IMR-90 (cell line): ENCODE measurements around the gene ADGRF5. TPM values are rescaled to one million over a fixed set of nuclear protein-coding genes. Genes with fewer than 3 reads are reported as not detected.

Source experiments
- ATAC-seq: fragments of 200-7000 bp; cut with Tn5 transposase; 2 replicates; pipeline ENCODE4 v1.9.1; 2020; ENCODE audit warnings: low read depth, mild to moderate bottlenecking, moderate library complexity
- BruUV-seq: library from RNA; stranded (reverse); fragments of 400-500 nt; replicated peaks from 2 replicates; lab custom pipeline; 2021; lab: Mats Ljungman, UMichigan
- CTCF ChIA-PET: fragments of 300-600 bp; formaldehyde crosslinking; extraction: SDS; loops from one replicate; lab custom pipeline; 2021; ENCODE audit warnings: antibody characterized with exemption; lab: Yijun Ruan, JAX
- POLR2A ChIA-PET: fragments of 300-600 bp; sonication (Branson Sonifier 250); formaldehyde crosslinking; loops from one replicate; lab custom pipeline; 2022; ENCODE audit warnings: antibody characterized with exemption; ENCODE audit not compliant: unreplicated experiment; lab: Charles Lee
- DNase-seq: peaks from one replicate; pipeline ENCODE4 v3.0.0; 2013
- H2AFZ ChIP-seq: replicated peaks from 2 replicates; pipeline ENCODE3; 2013; ENCODE audit warnings: low read length, mild to moderate bottlenecking; ENCODE audit not compliant: poor library complexity
- H2AK5ac ChIP-seq: 2 replicates; pipeline ENCODE4 v1.6.1; 2013; ENCODE audit warnings: low read depth, low read length, inconsistent platforms
- H2AK9ac ChIP-seq: replicated peaks from 2 replicates; pipeline ENCODE3; 2013; ENCODE audit warnings: mild to moderate bottlenecking, low read depth, low read length, moderate library complexity; ENCODE audit not compliant: poor library complexity
- H2BK120ac ChIP-seq: 2 replicates; pipeline ENCODE4 v1.6.1; 2013; ENCODE audit warnings: low read depth, low read length, inconsistent platforms
- H2BK15ac ChIP-seq: 3 replicates; pipeline ENCODE4 v1.6.1; 2013; ENCODE audit warnings: low read depth, low read length, inconsistent platforms
- H2BK20ac ChIP-seq: 2 replicates; pipeline ENCODE4 v1.6.1; 2013; ENCODE audit warnings: low read depth, mild to moderate bottlenecking, inconsistent platforms, low read length, moderate library complexity
- H2BK5ac ChIP-seq: 2 replicates; pipeline ENCODE4 v1.6.1; 2013; ENCODE audit warnings: mild to moderate bottlenecking, low read depth, low read length, inconsistent platforms; ENCODE audit not compliant: poor library complexity, severe bottlenecking
- H3K14ac ChIP-seq: replicated peaks from 2 replicates; pipeline ENCODE4 v1.6.1; 2013; ENCODE audit warnings: low read depth, low read length, inconsistent platforms
- H3K18ac ChIP-seq: 2 replicates; pipeline ENCODE4 v1.6.1; 2013; ENCODE audit warnings: low read depth, low read length, control low read depth
- H3K23ac ChIP-seq: 2 replicates; pipeline ENCODE4 v1.6.1; 2013; ENCODE audit warnings: low read depth, low read length, inconsistent platforms
- H3K27ac ChIP-seq: 2 replicates; pipeline ENCODE4 v1.5.1; 2013; ENCODE audit warnings: mild to moderate bottlenecking, control low read depth, low read length; ENCODE audit not compliant: insufficient read depth
- H3K27me3 ChIP-seq: 2 replicates; pipeline ENCODE4 v1.6.1; 2013; ENCODE audit warnings: low read length; ENCODE audit not compliant: control insufficient read depth, insufficient read depth
- H3K36me3 ChIP-seq: 2 replicates; pipeline ENCODE4 v1.6.1; 2013; ENCODE audit warnings: low read length, mixed read lengths; ENCODE audit not compliant: control insufficient read depth, insufficient read depth
- H3K4ac ChIP-seq: 2 replicates; pipeline ENCODE4 v1.6.1; 2013; ENCODE audit warnings: low read depth, low read length, inconsistent platforms
- H3K4me1 ChIP-seq: 2 replicates; pipeline ENCODE4 v1.6.1; 2013; ENCODE audit warnings: low read length, mixed read lengths; ENCODE audit not compliant: control insufficient read depth, insufficient read depth
- H3K4me2 ChIP-seq: 2 replicates; pipeline ENCODE4 v1.6.1; 2013; ENCODE audit warnings: low read depth, mild to moderate bottlenecking, control low read depth, low read length, moderate library complexity
- H3K4me3 ChIP-seq: 2 replicates; pipeline ENCODE4 v1.5.1; 2013; ENCODE audit warnings: low read depth, mild to moderate bottlenecking, control low read depth, low read length, moderate library complexity; ENCODE audit not compliant: insufficient read depth
- H3K56ac ChIP-seq: 2 replicates; pipeline ENCODE4 v1.6.1; 2013; ENCODE audit warnings: low read length, inconsistent platforms; ENCODE audit not compliant: insufficient read depth; ENCODE audit errors: extremely low read depth
- H3K79me1 ChIP-seq, 2 experiments: 2 replicates each; pipeline ENCODE4 v1.6.1; 2013; ENCODE audit warnings: low read length in 2 of 2, inconsistent platforms in 1 of 2, low read depth in 1 of 2
- H3K9ac ChIP-seq: 2 replicates; pipeline ENCODE4 v1.6.1; 2013; ENCODE audit warnings: low read depth, low read length, control low read depth
- H3K9me1 ChIP-seq: 2 replicates; pipeline ENCODE4 v1.6.1; 2013; ENCODE audit warnings: low read length, inconsistent platforms; ENCODE audit not compliant: insufficient read depth
- H3K9me3 ChIP-seq: 2 replicates; pipeline ENCODE4 v1.6.1; 2013; ENCODE audit warnings: low read length; ENCODE audit not compliant: control insufficient read depth, insufficient read depth
- H4K20me1 ChIP-seq: 2 replicates; pipeline ENCODE4 v1.6.1; 2013; ENCODE audit warnings: low read length, inconsistent platforms; ENCODE audit not compliant: insufficient read depth
- H4K5ac ChIP-seq: 2 replicates; pipeline ENCODE4 v1.6.1; 2013; ENCODE audit warnings: mild to moderate bottlenecking, low read depth, low read length, control low read depth
- H4K8ac ChIP-seq, 2 experiments: 2 replicates each; pipeline ENCODE4 v1.6.1; 2013; ENCODE audit warnings: low read depth in 2 of 2, low read length in 2 of 2, control low read depth in 1 of 2, inconsistent platforms in 1 of 2
- H4K91ac ChIP-seq: 2 replicates; pipeline ENCODE4 v1.6.1; 2013; ENCODE audit warnings: low read depth, low read length, inconsistent platforms; ENCODE audit not compliant: insufficient read depth
- BHLHE40 ChIP-seq: fragments of 150-350 bp; IDR thresholded peaks from 2 replicates; pipeline ENCODE4 v1.6.1; 2016; ENCODE audit warnings: mild to moderate bottlenecking, low read depth, low read length
- CEBPB ChIP-seq: IDR thresholded peaks from 2 replicates; pipeline ENCODE4 v1.6.1; 2012; ENCODE audit warnings: low read depth, low read length, improper control_type of control experiment
- CHD1 ChIP-seq: IDR thresholded peaks from 2 replicates; pipeline ENCODE4 v1.6.1; 2012; ENCODE audit warnings: low read depth, low read length, improper control_type of control experiment
- FOS ChIP-seq: fragments of 150-350 bp; IDR thresholded peaks from 2 replicates; pipeline ENCODE4 v1.6.1; 2016; ENCODE audit warnings: low read depth, low read length
- MAFK ChIP-seq: IDR thresholded peaks from 2 replicates; pipeline ENCODE4 v1.6.1; 2012; ENCODE audit warnings: low read depth, low read length, improper control_type of control experiment
- MAZ ChIP-seq: IDR thresholded peaks from 2 replicates; pipeline ENCODE4 v1.6.1; 2012; ENCODE audit warnings: low read depth, mild to moderate bottlenecking, low read length, improper control_type of control experiment, moderate library complexity, borderline replicate concordance
- MXI1 ChIP-seq: IDR thresholded peaks from 2 replicates; pipeline ENCODE4 v1.6.1; 2012; ENCODE audit warnings: low read depth, mild to moderate bottlenecking, low read length, moderate library complexity, borderline replicate concordance
- NFE2L2 ChIP-seq: fragments of 150-350 bp; IDR thresholded peaks from 2 replicates; pipeline ENCODE4 v1.6.1; 2016; ENCODE audit warnings: low read depth, mild to moderate bottlenecking, low read length
- POLR2A ChIP-seq: IDR thresholded peaks from 2 replicates; pipeline ENCODE4 v1.6.1; 2012; ENCODE audit warnings: mild to moderate bottlenecking, low read depth, low read length
- RAD21 ChIP-seq: IDR thresholded peaks from 2 replicates; pipeline ENCODE4 v1.6.1; 2012; ENCODE audit warnings: low read length, improper control_type of control experiment
- RCOR1 ChIP-seq: IDR thresholded peaks from 2 replicates; pipeline ENCODE4 v1.6.1; 2012; ENCODE audit warnings: mild to moderate bottlenecking, low read length, improper control_type of control experiment; ENCODE audit not compliant: insufficient replicate concordance
- RFX5 ChIP-seq: IDR thresholded peaks from 2 replicates; pipeline ENCODE4 v1.8.0; 2012; ENCODE audit warnings: low read depth, mild to moderate bottlenecking, low read length, moderate library complexity
- SMC3 ChIP-seq: fragments of 150-350 bp; IDR thresholded peaks from 2 replicates; pipeline ENCODE4 v1.6.1; 2016; ENCODE audit warnings: low read depth, mild to moderate bottlenecking, antibody characterized with exemption, low read length, moderate library complexity
- dilution Hi-C: fragments of 300-500 bp; cut with HindIII; formaldehyde crosslinking; loops from one replicate; pipeline ENCODE4 v1.14.3; 2018; ENCODE audit warnings: low sequenced_read_pairs; ENCODE audit not compliant: unreplicated experiment
- in situ Hi-C: fragments of 300-500 bp; cut with MboI; formaldehyde crosslinking; loops from 3 replicates; pipeline ENCODE4 v1.14.3; 2019; ENCODE audit warnings: low sequenced_read_pairs, inconsistent platforms, mixed read lengths
- intact Hi-C: fragments of 100-400 bp; cut with micrococcal nuclease; formaldehyde crosslinking; loops from 2 replicates; pipeline ENCODE4 v1.10.0; 2022
- polyA plus RNA-seq, 3 experiments: library from polyadenylated mRNA; depleted of rRNA; stranded (reverse); fragments of >200 nt; gene quantifications; 2 replicates each; pipeline ENCODE4 v1.2.3, GENCODE V29; 2012; ENCODE audit warnings: low replicate concordance in 1 of 3
- total RNA-seq: library from RNA; depleted of rRNA; stranded (reverse); fragments of >200 nt; gene quantifications from 2 replicates; pipeline ENCODE4 v1.2.3, GENCODE V29; 2012
- TF ChIP-seq, protein P1 (sequence below): conservative IDR thresholded peaks from 2 replicates; pipeline ENCODE4 v1.5.1; 2012; ENCODE audit warnings: mild to moderate bottlenecking, low read depth, low read length, improper control_type of control experiment
- TF ChIP-seq, protein P2 (sequence below): fragments of 150-350 bp; IDR thresholded peaks from 2 replicates; pipeline ENCODE4 v1.6.1; 2017; ENCODE audit warnings: mild to moderate bottlenecking, antibody characterized with exemption, low read length, low read depth
- TF ChIP-seq, protein P3 (sequence below): fragments of 150-350 bp; IDR thresholded peaks from 2 replicates; pipeline ENCODE4 v1.6.1; 2016; ENCODE audit warnings: low read depth, mild to moderate bottlenecking, low read length, moderate library complexity, borderline replicate concordance

ADGRF5 gene
- total and polyA plus RNA-seq, 2 of the 4 experiments (the other 2 are of a cell fraction), result not detected

DNA sequence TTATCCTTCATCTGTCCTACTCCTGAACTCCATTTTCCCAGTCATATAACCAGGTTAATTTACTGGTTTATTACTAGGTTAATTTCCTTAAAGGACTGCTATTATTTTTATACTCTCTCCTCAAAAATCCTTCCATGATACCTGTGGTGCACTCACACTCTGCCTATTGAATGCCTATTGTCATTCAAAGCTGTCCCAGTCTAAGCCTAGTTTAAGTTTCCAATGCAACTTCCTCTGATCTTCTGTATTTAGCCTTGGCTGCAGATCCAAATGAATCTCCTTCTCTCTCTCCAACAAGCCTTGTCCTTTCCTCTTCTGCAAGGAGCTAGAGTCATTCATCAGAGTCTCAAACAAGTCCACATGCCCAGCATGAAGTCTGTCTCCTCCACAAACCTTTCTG is 41.3 kb upstream of the ADGRF5 start:
- in situ Hi-C loops, result no loop called here
- BruUV-seq, result no TSS peak
- intact Hi-C loops, result no loop called here
- H3K4me2 ChIP-seq, result no peak overlapping the region
- H4K5ac ChIP-seq, result no peak overlapping the region
- H3K27ac ChIP-seq, result no peak overlapping the region
- H3K9me1 ChIP-seq, result no peaks in the 10 kb centered on the region
- no peaks in the 10 kb centered on the region for H3K36me3 ChIP-seq
- ATAC-seq (no peak), DNase-seq (no peak)
- H2BK120ac ChIP-seq, result no peak overlapping the region
- no peak overlapping the region for H3K4ac ChIP-seq
- TF ChIP-seq MAFK, result no peak
- no peak for TF ChIP-seq MAZ
- no peak for TF ChIP-seq CHD1
- TF ChIP-seq RCOR1, result no peak
- no peak for TF ChIP-seq NFE2L2
- no peak for TF ChIP-seq CEBPB
- TF ChIP-seq POLR2A, result no peak
- TF ChIP-seq, protein P1, sequence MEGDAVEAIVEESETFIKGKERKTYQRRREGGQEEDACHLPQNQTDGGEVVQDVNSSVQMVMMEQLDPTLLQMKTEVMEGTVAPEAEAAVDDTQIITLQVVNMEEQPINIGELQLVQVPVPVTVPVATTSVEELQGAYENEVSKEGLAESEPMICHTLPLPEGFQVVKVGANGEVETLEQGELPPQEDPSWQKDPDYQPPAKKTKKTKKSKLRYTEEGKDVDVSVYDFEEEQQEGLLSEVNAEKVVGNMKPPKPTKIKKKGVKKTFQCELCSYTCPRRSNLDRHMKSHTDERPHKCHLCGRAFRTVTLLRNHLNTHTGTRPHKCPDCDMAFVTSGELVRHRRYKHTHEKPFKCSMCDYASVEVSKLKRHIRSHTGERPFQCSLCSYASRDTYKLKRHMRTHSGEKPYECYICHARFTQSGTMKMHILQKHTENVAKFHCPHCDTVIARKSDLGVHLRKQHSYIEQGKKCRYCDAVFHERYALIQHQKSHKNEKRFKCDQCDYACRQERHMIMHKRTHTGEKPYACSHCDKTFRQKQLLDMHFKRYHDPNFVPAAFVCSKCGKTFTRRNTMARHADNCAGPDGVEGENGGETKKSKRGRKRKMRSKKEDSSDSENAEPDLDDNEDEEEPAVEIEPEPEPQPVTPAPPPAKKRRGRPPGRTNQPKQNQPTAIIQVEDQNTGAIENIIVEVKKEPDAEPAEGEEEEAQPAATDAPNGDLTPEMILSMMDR, result no peak
- TF ChIP-seq MXI1, result no peak
- no peak for TF ChIP-seq FOS
- TF ChIP-seq, protein P2, sequence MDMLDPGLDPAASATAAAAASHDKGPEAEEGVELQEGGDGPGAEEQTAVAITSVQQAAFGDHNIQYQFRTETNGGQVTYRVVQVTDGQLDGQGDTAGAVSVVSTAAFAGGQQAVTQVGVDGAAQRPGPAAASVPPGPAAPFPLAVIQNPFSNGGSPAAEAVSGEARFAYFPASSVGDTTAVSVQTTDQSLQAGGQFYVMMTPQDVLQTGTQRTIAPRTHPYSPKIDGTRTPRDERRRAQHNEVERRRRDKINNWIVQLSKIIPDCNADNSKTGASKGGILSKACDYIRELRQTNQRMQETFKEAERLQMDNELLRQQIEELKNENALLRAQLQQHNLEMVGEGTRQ, result no peak
- TF ChIP-seq RFX5, result no peak
- TF ChIP-seq SMC3, result no peak
- no peak for TF ChIP-seq BHLHE40
- TF ChIP-seq, protein P3, sequence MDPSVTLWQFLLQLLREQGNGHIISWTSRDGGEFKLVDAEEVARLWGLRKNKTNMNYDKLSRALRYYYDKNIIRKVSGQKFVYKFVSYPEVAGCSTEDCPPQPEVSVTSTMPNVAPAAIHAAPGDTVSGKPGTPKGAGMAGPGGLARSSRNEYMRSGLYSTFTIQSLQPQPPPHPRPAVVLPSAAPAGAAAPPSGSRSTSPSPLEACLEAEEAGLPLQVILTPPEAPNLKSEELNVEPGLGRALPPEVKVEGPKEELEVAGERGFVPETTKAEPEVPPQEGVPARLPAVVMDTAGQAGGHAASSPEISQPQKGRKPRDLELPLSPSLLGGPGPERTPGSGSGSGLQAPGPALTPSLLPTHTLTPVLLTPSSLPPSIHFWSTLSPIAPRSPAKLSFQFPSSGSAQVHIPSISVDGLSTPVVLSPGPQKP, result no peak
- TF ChIP-seq RAD21, result no peak
- POLR2A ChIA-PET, result no interaction called here
- no peak overlapping the region for H3K56ac ChIP-seq
- no peak overlapping the region for H3K18ac ChIP-seq
- no peak overlapping the region for H2AK9ac ChIP-seq
- CTCF ChIA-PET, result no interaction called here
- H3K27me3 ChIP-seq, result no peaks in the 10 kb centered on the region
- H2BK5ac ChIP-seq, result no peak overlapping the region
- H4K20me1 ChIP-seq, result no peaks in the 10 kb centered on the region
- no peak overlapping the region for H4K8ac ChIP-seq
- dilution Hi-C loops, result no loop called here
- no peak overlapping the region for H2AFZ ChIP-seq
- H3K14ac ChIP-seq, result no peak overlapping the region
- H2AK5ac ChIP-seq, result no peak overlapping the region
- no peak overlapping the region for H3K4me3 ChIP-seq
- H3K79me1 ChIP-seq, result no peaks in the 10 kb centered on the region
- no peak overlapping the region for H4K91ac ChIP-seq
- H2BK15ac ChIP-seq, result no peak overlapping the region
- no peak overlapping the region for H3K23ac ChIP-seq
- no peak overlapping the region for H2BK20ac ChIP-seq
- H3K9ac ChIP-seq, result no peak overlapping the region
- no peaks in the 10 kb centered on the region for H3K9me3 ChIP-seq
- no peaks in the 10 kb centered on the region for H3K4me1 ChIP-seq
